ENCODE data around the gene PACSIN1. TPM values are rescaled to one million over a fixed set of nuclear protein-coding genes. Genes with fewer than 3 reads are reported as not detected.
A peak's percentile ranks its signal among the peaks of the same experiment; 100 is the strongest.

PACSIN1 gene
- total RNA-seq, 1 donor from 2014 or later = 0.41 TPM

DNA sequence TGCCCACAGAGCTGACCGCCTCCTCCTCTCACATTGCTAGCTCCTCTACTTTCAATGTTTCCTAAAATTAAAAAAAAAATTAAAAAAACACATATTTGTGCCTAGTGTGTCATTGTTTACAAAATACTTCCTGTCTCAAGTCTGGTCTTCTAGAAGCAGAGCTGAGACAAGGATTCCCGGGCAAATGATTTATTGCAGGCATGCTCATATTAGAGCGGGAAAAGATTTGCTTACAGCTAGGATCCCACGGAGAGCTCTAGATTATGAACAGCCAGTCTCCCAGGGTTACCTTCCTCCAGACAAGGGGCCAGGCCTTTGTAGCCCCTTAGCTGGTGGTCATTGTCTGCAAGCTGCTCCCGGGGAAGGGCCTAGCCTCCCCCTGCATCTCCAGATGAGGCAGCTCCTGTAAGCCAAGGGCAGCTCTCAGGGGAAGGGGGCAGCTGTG is 9.4 kb downstream of the PACSIN1 start:
- no peaks in the 10 kb centered on the region for H3K4me1 ChIP-seq
- no peaks in the 10 kb centered on the region for H3K79me2 ChIP-seq (ENCODE audit: low read depth)
- H3K36me3 ChIP-seq = no peaks in the 10 kb centered on the region
- Mint-ChIP-seq H3K4me1 (peaks cover 28% of the 10 kb centered on the region), H3K9me3 (peaks cover 9% of the 10 kb centered on the region), H3K36me3 (no peaks in the 10 kb centered on the region), H3K27ac (peak overlapping the region; percentile 61), H3K27me3 (ENCODE audit: insufficient read depth, low read depth) (peaks cover 8% of the 10 kb centered on the region), H3K4me3 (no peak overlapping the region)
- peaks cover 7% of the 10 kb centered on the region for H3F3A ChIP-seq (ENCODE audit: low read depth)
- no peak for TF ChIP-seq EZH2phosphoT487 (IDR thresholded peaks at IDR 0.05)
- no peak for TF ChIP-seq EZH2 (IDR thresholded peaks at IDR 0.05)
- TF ChIP-seq, protein P1, sequence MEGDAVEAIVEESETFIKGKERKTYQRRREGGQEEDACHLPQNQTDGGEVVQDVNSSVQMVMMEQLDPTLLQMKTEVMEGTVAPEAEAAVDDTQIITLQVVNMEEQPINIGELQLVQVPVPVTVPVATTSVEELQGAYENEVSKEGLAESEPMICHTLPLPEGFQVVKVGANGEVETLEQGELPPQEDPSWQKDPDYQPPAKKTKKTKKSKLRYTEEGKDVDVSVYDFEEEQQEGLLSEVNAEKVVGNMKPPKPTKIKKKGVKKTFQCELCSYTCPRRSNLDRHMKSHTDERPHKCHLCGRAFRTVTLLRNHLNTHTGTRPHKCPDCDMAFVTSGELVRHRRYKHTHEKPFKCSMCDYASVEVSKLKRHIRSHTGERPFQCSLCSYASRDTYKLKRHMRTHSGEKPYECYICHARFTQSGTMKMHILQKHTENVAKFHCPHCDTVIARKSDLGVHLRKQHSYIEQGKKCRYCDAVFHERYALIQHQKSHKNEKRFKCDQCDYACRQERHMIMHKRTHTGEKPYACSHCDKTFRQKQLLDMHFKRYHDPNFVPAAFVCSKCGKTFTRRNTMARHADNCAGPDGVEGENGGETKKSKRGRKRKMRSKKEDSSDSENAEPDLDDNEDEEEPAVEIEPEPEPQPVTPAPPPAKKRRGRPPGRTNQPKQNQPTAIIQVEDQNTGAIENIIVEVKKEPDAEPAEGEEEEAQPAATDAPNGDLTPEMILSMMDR (IDR thresholded peaks at IDR 0.05) = no peak
- H2AFZ ChIP-seq (replicated peaks) = no peak overlapping the region
- no peaks in the 10 kb centered on the region for H3K27me3 ChIP-seq
- H3K9me3 ChIP-seq (ENCODE audit: low read depth) = no peaks in the 10 kb centered on the region
- no peak overlapping the region for H3K27ac ChIP-seq
- H3K4me2 ChIP-seq = no peak overlapping the region
- H4K20me1 ChIP-seq (ENCODE audit: low read depth) = no peaks in the 10 kb centered on the region
- H3K9ac ChIP-seq = no peak overlapping the region
- DNase-seq (ENCODE audit: low spot score) = no peak
- no peak overlapping the region for H3K4me3 ChIP-seq

DNA sequence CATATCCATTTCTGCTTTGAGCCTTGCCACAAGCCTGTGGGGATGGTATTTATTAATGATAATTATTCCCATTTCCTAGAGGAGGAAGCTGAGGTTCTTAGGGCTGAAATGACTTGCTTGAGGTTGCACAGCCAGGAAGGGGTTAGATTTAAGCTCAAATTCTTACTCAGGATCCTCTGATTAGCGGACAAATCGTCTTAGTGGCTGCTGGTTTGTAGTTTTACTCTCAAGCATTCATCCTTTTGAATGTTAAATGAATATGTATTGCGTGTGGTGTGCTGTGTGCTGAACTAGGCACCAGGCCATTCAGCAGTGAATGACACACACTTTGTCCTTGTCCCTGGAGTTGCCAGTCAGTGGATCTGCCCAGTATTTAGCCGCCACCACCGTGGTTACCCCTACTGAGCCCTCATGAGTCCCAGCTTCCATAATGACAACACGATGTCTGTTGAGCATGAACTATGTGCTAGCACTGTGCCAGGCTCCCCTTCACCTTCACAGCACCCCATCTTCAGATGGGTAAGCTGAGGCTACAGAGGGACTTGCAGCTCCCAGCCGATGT is 10.0 kb downstream of the PACSIN1 start:
- Histone ChIP-seq H3K4me1 (no peaks in the 10 kb centered on the region), H4K20me1 (ENCODE audit: low read depth) (no peaks in the 10 kb centered on the region), H3K4me3 (no peak overlapping the region), H3K27me3 (no peaks in the 10 kb centered on the region), H3K79me2 (ENCODE audit: low read depth) (no peaks in the 10 kb centered on the region), H3K27ac (no peak overlapping the region), H3K36me3 (no peaks in the 10 kb centered on the region), H3K9me3 (ENCODE audit: low read depth) (no peaks in the 10 kb centered on the region), H3K4me2 (no peak overlapping the region), H3K9ac (no peak overlapping the region), H3F3A (ENCODE audit: low read depth) (peaks cover 7% of the 10 kb centered on the region), H2AFZ (replicated peaks) (no peak overlapping the region)
- Mint-ChIP-seq H3K36me3 (no peaks in the 10 kb centered on the region), H3K9me3 (peaks cover 9% of the 10 kb centered on the region), H3K27me3 (ENCODE audit: insufficient read depth, low read depth) (peaks cover 8% of the 10 kb centered on the region), H3K4me3 (no peak overlapping the region), H3K4me1 (peaks cover 28% of the 10 kb centered on the region), H3K27ac (peak overlapping the region; percentile 11)
- DNase-seq (ENCODE audit: low spot score) = no peak
- TF ChIP-seq EZH2phosphoT487 (IDR thresholded peaks at IDR 0.05) (no peak), EZH2 (IDR thresholded peaks at IDR 0.05) (no peak)
- TF ChIP-seq, protein P1 (IDR thresholded peaks at IDR 0.05) = no peak

DNA sequence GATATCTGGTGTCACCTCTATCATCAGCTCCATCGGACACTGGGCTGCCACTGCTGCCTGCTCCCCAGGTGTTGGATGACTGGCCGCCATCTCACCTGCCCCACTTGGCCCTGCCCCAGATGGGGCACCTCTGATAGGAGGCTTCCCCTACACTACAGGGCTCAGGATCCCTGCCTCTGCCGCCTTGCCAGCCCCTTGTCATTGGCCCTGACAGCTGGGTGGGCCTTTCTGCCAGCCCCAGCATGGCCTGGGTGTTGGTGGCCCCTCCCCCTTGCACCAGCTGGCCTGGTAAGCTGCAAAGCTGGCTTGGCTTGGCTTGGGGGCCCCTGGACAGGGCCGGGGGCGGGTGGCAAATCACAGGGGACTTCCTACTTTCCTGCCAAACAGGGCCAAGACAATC is 10.6 kb downstream of the PACSIN1 start:
- Histone ChIP-seq H3K9ac (no peak overlapping the region), H3K4me3 (no peak overlapping the region), H3K27ac (no peak overlapping the region), H2AFZ (replicated peaks) (no peak overlapping the region), H4K20me1 (ENCODE audit: low read depth) (no peaks in the 10 kb centered on the region), H3K4me2 (no peak overlapping the region), H3K79me2 (ENCODE audit: low read depth) (no peaks in the 10 kb centered on the region), H3K9me3 (ENCODE audit: low read depth) (no peaks in the 10 kb centered on the region), H3F3A (ENCODE audit: low read depth) (peaks cover 2% of the 10 kb centered on the region), H3K4me1 (no peaks in the 10 kb centered on the region), H3K36me3 (no peaks in the 10 kb centered on the region), H3K27me3 (no peaks in the 10 kb centered on the region)
- no peak for DNase-seq (ENCODE audit: low spot score)
- peaks cover 24% of the 10 kb centered on the region for H3K4me1 Mint-ChIP-seq
- peaks cover 8% of the 10 kb centered on the region for H3K27me3 Mint-ChIP-seq (ENCODE audit: insufficient read depth, low read depth)
- no peaks in the 10 kb centered on the region for H3K36me3 Mint-ChIP-seq
- no peak overlapping the region for H3K27ac Mint-ChIP-seq
- TF ChIP-seq, protein P1 (IDR thresholded peaks at IDR 0.05) = no peak
- no peak overlapping the region for H3K4me3 Mint-ChIP-seq
- peaks cover 9% of the 10 kb centered on the region for H3K9me3 Mint-ChIP-seq

Measured in neural progenitor cell (in vitro differentiated cells).